IPS DF 4.7 (cell line): Measurements from ENCODE around the gene EEPD1.
"Not testable (repeated sequence)": the region's sequence is repeated elsewhere in the genome, so short reads cannot be mapped to it uniquely, and the experiment has no call there.

ENCODE experiments used
- DNase-seq: peaks from one replicate; pipeline ENCODE4 v3.0.0-alpha.2; 2013; ENCODE audit warnings: low spot score; ENCODE audit errors: extremely low read depth

Gene EEPD1

GRCh38 chr7:36152756-36153570, at the start of gene EEPD1:
Gene EEPD1 (plus strand): TSS chr7:36153254. CDS start chr7:36154325, 1,071 bp downstream.
- peak; percentile 72 for DNase-seq

GRCh38 chr7:36103837-36104561, 49.1 kb upstream of the EEPD1 start:
- DNase-seq, result no peak

GRCh38 chr7:36106972-36107908, 45.8 kb upstream of the EEPD1 start:
- not testable (repeated sequence) for DNase-seq

- DNase-seq, result no peak
Measured at GRCh38 chr7:36107926-36108631, 45.0 kb upstream of the EEPD1 start.

GRCh38 chr7:36109013-36109627, 43.9 kb upstream of the EEPD1 start:
- DNase-seq, result no peak

GRCh38 chr7:36110584-36110983, 42.5 kb upstream of the EEPD1 start:
- DNase-seq, result no peak

GRCh38 chr7:36112969-36113368, 40.1 kb upstream of the EEPD1 start:
- no peak for DNase-seq

GRCh38 chr7:36114355-36114754, 38.7 kb upstream of the EEPD1 start:
- no peak for DNase-seq

GRCh38 chr7:36115448-36116321, 37.4 kb upstream of the EEPD1 start:
- DNase-seq, result no peak

- no peak for DNase-seq
Measured at GRCh38 chr7:36116347-36117202, 36.5 kb upstream of the EEPD1 start.

GRCh38 chr7:36117203-36117840, 35.7 kb upstream of the EEPD1 start:
- DNase-seq, result no peak

- no peak for DNase-seq
Measured at GRCh38 chr7:36118344-36118743, 34.7 kb upstream of the EEPD1 start.

GRCh38 chr7:36119005-36119706, 33.9 kb upstream of the EEPD1 start:
- no peak for DNase-seq

GRCh38 chr7:36119983-36120646, 32.9 kb upstream of the EEPD1 start:
- not testable (repeated sequence) for DNase-seq

GRCh38 chr7:36125630-36126029, 27.4 kb upstream of the EEPD1 start:
- not testable (repeated sequence) for DNase-seq

GRCh38 chr7:36127075-36127740, 25.8 kb upstream of the EEPD1 start:
- DNase-seq, result no peak
